NCI-H2029 treated with DMSO at 0.1 percent for 48 hours (cell line): ENCODE results near the gene UFSP1.

Source experiments
- DNase-seq: peaks from one replicate; lab custom pipeline; 2025; lab: John Stamatoyannopoulos, UW

The UFSP1 gene

DNA sequence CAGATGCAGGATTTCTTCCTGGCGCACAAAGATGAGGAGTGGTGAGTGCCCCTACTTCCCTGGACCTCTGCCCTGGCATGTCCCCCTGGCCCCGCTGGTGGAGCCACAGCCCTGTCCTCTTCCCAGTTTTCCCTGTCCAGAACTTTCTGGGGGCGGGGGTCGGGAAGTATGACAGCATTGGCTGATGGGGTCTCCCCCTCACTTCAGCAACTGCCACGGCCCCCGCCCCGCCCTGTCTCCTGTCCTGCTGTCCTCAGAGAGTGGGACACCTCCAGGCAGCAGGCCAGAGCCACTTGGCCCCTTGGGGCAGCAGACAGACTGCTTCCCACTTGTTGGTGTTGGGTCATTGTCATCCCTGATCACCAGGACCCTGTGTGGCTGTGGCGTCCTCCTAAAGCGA lies 7.3 kb downstream of the UFSP1 start:
- DNase-seq, result no peak

DNA sequence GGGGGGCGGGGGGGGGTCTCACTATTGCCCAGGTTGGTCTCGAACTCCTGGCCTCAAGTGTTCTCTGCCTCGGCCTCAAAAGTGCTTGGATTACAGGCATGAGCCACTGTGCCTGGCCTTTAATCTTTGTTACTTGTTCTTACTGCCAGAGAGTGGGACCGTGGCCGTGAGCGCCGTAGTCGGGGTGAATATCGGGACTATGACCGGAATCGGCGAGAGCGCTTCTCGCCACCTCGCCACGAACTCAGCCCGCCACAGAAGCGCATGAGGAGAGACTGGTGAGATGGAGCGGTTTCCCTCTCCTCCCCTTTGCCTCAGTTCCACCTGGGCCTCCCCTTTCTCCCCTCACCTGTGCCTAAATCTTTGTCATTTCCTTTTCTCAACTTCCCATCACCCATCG lies 8.4 kb downstream of the UFSP1 start:
- no peak for DNase-seq

DNA sequence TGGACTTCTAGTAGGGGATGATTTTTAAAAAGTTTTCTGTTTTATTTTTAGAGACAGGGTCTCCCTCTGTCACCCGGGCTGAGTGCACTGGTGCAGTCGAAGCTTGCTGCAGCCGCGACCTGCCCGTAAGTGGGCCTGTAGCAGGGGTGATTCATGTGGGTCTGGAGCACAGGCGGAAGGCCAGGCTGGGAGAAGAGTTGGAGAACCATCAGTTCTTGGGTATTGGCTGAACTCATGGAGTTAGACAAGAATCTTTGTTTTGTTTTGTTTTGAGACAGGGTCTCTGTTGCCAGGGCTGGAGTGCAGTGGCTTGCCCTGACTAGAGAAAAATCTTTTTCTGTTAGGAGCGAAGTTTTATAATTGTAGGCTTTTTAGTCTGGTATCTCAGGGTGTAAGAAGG lies 8.9 kb downstream of the UFSP1 start:
- no peak for DNase-seq

DNA sequence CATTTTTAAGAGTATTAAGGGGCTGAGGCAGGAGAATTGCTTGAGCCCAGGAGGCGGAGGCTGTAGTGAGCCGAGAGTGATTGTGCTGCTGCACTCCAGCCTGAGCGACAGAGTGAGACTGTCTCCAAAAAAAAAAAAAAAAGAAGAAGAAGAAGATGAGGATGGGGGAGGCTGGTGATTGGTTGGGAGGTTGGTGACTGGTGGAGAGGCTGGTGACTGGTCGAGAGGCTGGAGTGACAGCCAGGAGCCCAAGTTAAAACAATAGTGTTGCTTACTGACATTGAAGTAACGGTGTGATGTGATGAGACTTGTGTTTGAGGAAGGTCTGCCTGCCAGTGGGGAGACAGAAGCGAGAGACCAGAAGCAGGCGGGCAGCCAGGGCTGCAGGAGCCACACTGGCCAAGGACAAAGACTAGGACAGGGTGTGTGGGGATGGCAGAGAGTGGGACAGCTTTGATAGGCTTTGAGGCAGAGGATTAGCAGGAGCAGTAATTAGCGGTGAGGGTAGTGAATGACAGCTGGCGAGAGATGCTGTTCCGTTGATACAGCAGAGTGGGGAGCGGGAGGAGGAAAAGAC lies 9.7 kb downstream of the UFSP1 start:
- no peak for DNase-seq

DNA sequence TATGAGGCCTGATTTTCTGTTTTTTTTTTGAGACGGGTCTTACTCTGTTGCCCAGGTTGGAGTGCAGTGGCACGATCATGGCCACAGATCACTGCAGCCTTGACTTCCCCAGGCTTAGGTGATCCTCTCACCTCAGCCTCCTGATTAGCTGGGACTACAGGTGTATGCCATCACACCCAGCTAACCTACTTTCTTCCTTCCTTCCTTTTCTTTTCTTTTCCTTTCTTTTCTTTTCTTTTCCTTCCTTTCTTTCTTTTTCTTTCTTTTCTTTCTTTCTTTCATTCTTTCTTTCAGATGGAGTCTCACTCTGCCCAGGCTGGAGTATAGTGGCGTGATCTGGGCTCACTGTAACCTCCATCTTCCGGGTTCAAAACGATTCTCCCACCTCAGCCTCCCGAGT lies 10.8 kb downstream of the UFSP1 start:
- no peak for DNase-seq

DNA sequence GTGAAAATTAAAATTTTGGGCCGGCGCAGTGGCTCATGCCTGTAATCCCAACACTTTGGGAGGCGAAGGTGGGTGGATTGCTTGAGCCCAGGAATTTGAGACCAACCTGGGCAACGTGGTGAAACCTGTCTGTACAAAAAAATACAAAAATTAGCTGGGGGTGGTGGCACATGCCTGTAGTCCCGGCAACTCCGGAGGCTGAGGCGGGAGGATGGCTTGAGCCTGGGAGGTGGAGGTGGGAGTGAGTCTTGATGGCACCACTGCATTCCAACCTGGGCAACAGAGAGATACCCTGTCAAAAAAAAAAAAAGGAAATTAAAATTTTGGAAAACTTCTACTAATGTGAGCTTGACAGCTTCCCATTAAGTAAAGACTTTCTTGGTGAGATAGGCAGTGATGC lies 11.5 kb downstream of the UFSP1 start:
- no peak for DNase-seq

DNA sequence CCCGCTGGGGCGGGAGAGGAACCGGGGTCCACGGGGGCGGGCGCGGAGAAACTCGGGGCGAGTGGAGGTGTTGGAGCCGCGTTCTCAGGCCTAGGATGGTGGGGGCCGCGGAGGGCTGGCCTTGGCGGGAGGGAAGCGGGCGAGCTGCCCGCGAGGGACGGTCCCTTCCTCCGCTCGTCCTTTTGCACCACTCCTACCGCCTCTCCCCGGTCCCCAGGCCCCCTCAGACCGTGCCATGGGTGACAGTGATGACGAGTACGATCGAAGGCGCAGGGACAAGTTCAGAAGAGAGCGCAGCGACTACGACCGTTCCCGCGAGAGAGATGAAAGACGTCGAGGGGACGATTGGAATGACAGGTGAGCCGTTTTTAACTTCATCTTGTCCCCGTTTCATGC lies 14.2 kb downstream of the UFSP1 start:
- DNase-seq, result no peak

DNA sequence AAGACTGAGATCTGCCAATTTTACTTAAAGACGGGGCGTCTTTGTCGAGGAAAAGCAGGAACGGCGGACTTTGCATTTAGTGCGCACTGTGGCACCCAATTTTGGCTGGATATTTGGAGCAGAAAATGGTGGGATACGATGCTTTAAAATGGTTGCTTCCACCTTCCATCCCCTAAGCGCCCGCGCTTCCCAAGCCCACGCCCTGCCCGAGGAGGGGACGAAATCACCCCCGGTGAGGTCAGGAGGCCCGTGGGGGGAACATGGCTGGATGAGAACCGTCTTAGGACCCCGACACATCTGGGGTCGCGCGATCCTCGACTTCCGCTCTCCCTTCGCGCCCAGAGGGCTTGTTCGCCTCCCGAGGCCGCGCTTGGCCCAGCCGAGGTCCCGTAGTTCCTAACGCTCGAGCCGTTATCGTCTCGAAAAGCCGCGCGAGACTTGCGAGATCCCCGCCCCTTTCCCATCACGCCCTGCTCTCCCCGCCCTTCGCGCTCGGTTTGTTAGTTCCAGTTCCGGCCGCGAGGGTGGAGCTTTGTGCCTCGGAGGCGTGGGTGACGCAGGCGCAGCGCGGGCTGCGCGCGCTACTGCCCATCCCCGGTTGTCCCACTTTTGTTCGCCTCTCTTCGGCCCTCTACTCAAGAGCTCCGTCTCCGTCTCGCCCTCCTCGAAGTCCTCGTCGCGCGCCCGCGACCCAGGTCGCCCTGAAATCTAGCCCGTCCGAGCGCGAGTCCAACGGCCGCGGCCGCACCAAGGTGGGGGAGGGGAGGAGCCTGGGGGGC lies 14.7 kb downstream of the UFSP1 start, which contains the start of gene SRRT:
TSS of gene SRRT (plus strand) at position 527 of the 779 bp plus-strand sequence. CDS start 488 bp downstream, outside the sequence.
- DNase-seq, result peak; percentile 89

DNA sequence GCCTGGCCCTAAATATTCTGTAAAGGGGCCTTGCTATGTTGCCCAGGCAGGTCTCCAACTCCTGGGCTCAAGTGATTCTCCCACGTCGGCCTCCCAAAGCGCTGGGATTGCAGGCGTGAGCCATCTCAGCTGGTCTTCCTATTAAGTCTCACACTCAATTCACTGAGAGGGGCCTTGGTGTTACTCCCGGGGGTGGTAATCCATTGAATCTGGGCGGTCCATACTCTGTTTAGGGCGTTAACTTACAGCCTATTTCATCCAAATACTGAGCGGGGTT lies 15.3 kb downstream of the UFSP1 start:
- DNase-seq, result no peak

DNA sequence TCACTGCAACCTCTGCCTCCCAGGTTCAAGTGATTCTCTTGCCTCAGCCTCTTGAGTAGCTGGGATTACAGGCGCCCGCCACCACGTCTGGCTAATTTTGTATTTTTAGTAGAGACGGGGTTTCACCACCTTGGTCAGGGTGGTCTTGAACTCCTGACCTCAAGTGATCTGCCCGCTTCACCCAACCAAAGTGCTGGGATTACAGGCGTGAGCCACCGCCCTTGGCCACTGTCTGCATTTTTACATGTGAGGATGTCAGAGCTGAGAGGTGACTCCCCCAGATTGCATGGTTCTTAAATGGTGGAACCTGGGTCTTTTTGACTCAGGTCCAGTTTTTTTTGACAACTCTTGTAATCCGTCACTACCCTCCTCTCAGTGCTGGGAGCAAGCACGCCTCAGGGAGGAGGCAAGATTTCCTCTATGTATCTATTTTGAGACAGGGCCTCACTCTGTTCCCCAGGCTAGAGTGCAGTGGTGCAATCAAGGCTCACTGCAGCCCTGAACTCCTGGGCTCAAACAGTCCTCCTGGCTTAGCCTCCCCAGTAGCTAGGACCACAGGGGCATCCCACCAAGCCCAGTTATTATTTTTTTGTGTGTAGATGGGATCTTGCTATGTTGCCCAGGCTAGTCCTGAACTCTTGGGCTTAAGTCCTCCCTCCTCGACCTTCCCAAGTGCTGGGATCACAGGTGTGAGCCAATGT lies 15.8 kb downstream of the UFSP1 start:
- no peak for DNase-seq

DNA sequence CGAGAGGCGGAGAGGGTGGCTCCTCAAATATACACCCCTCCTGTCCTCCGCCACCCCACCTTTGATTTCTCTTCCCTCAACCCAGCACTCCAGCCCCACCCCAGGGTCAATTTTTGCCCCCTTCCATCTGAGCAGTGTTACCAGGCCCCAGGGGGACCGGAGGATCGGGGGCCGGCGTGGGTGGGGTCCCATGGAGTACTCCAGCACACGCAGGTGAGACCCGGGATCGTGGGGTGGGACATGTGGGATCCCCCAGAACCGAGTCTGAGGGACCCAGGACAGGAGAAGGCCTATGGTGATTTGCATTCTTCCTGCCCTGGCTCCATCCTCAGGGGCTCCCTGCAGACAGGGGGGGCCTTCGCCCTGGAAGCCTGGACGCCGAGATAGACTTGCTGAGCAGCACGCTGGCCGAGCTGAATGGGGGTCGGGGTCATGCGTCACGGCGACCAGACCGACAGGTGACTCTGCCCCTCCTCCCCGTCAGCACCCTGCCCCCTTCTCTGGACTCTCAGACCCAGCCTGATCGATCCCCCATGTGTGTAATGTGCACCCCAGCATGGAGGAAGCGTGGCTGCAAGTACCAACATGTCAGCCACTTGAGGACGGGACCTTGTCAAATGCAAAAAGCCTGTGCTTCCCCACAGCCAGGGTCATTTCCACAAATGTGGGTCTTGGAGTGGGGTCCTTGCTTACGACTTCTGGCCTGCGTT lies 21.6 kb downstream of the UFSP1 start:
- DNase-seq, result no peak

DNA sequence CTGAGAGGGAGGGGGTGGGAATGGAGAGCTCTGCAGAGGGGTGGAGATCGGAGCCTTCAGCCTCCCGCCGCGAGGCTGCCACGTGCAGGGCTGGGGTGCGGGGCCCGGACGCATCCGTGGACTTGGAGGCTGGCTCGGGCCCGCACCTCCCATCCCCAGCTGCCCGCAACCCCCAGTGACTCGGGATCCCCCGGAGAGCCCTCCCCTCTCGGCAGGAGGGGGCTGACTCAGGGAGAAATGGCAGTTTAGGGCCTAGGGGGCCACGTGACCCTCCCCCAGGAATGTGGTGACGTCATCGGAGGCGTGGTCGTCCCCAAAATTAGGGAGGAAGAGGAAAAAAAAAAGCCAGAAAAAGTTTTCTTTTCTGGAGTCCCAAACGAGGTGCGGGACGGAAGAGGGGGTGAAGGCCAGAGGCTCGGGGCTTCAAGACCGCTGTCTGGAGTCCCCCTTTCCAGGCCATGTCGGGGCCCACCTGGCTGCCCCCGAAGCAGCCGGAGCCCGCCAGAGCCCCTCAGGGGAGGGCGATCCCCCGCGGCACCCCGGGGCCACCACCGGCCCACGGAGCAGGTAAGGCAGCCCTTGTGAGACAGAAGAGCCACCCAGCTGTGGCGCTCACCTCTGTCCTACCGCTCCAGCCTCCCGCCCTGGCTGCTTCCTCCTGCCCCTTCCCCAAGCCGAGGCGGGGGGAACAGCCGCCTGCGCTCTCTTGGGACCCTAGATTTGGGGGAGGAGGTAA lies 22.3 kb downstream of the UFSP1 start, which contains the start of gene TRIP6:
TSS of gene TRIP6 (plus strand) at position 348 of the 736 bp plus-strand sequence. CDS start at position 459, 111 bp downstream.
- no peak for DNase-seq

DNA sequence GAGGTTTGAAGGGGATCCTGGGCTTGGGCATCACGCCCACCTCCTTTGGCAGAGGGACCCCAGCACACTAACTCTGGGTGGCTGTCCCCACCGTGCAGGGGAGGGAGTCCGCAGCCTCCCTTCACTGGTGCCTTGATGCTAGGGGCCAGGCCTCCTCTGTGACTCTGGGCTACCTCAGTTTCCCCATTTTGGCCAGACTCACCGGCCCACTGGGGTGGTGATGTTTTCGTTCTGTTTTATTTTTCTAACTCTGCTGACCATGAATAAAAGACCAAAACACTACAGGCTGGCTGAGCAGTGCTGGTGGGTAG lies 22.8 kb downstream of the UFSP1 start:
- DNase-seq, result no peak

DNA sequence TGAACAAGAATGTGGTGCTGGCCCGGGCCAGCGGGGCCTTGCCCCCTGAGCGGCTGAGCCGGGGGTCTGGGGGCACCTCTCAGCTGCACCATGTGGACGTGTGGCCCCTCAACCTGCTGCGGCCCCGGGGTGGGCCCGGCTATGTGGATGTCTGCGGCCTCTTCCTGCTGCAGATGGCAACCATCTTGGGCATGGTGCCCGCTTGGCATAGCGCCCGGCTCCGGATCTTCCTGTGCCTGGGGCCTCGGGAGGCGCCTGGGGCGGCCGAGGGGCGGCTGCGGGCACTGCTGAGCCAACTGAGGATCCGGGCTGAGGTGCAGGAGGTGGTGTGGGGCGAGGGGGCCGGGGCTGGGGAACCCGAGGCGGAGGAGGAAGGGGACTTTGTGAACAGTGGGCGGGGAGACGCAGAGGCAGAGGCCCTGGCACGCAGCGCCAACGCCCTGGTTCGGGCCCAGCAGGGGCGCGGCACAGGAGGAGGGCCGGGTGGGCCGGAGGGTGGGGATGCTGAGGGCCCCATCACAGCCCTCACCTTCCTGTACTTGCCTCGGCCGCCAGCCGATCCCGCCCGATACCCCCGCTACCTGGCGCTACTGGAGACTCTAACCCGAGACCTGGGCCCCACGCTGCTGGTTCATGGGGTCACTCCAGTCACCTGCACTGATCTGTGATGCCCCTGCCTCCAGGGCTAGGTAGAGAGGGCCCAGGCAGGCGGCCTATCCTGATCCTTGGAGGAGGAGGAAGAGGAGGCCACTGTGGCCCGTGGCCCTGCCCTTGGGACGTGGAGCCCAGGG lies 23.4 kb downstream of the UFSP1 start:
- peak; percentile 51 for DNase-seq

DNA sequence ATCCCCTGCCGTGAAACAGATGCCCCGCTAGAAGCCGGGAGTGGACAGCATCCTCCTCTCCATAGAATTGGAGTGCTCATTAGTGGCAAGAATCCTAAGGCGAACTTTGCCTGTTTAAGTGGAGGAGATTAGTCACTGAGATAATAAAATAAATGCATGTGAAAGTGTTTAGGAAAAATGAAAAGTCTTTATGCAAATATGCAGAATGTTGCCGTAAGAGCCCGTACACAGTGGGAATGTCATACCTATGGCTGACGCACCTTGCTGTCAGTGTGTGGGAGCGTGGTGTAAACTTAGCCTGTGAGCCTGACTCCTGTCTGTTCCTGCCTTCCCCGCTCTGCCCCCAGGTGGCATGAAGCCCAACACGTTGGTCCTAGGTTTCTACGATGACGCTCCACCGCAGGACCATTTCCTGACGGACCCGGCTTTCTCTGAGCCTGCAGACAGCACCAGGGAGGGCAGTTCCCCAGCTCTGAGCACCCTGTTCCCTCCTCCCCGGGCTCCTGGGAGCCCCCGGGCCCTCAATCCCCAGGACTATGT lies 24.1 kb downstream of the UFSP1 start:
- no peak for DNase-seq

DNA sequence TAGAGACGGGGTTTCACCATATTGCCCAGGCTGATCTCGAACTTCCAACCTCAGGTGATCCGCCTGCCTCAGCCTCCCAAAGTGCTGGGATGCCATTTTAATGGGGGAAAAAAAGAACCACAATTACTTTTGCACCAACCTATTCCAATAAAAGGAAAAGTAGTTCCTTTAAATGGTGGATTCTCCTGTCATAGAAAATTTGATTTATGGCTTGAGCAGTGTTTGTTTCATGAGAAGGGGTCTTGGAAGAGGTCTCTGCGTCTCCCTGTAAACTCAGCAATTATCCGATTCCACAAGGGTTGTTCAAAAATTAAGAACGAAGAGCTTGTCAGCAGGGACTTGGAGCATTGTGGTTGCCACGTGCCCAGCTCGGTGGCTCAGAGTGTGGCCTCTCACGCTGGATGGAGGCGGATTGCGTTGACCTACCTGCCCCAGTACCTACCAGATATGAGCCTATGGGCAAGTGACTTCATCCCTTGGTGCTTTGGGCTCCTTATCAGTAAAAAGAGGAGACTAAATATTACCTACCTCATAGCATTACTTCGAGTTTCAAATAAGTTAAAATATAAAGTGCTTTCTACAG lies 25.2 kb downstream of the UFSP1 start:
- no peak for DNase-seq

DNA sequence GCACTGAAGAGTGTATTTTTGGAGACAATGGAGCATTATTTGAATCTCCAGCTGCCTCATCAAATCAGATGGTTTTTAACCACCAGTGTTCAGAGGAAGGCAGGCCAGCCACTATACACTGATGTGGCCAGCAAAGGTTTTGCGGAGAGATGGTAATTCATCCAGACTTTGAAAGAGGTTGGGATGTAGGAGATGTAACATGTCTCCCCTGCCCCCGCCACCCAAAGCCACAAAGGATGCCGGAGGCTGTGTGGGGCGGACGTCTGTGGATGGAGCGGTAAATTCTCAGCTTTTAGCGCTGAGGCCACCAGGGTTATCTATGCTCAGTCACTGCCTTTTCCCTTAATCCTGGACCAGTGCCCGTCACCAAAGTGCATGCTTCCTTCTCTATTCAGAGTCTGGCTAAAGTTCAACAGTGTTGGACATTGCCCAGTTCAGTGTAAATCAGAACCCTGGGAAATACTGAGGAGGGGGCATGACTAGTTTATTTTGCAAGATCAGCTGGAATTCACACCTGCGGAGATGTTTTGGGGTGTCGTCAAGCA lies 26.0 kb downstream of the UFSP1 start:
- DNase-seq, result no peak

DNA sequence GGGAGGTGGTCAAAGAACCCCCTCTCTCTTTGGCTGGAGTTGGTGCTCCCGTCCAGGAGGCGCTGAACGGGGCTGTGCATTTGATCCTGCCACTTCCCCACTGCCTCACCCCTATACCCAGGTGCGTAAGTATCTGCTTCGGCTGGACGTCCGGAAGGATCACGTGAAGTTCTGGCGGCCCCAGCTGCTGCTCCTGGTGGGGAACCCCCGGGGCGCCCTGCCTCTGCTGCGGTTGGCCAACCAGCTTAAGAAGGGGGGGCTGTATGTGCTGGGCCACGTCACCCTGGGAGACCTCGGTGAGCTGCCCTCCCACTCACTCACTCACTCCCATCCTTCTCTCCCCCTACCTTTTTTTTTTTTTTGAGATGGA lies 27.9 kb downstream of the UFSP1 start:
- no peak for DNase-seq

DNA sequence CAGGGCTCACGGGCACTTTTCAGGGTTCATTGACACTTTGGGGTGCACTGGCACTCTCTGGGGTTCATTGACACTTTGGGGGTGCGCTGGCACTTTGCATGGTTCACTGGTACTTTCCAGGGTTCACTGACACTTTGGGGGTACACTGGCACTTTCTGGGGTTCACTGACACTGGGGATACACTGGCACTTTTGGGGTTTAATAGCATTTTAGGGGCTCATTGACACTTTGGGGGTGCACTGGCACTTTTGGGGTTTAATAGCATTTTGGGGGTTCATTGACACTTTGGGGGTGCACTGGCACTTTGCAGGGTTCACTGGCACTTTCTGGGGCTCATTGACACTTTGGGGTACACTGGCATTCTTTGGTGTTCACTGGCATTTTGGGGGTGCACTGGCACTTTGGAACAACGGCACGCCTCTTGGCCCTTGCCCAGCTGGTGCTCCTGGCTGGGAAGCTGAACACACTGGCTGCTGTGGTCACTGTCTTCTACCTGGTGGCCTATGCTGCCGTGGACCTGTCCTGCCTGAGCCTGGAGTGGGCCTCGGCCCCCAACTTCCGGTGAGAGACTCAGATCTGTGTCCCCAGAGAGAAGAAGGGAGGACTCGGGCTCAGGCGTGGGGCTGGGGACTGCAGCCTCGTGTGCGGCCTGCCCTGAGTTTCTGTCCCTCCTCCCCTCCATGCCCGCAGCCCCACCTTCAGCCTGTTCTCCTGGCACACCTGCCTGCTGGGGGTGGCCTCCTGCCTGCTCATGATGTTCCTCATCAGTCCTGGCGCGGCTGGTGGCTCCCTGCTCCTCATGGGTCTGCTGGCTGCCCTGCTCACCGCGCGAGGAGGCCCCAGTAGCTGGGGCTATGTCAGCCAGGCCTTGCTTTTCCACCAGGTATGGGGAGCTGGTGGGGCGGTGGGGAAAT lies 28.6 kb downstream of the UFSP1 start:
- no peak for DNase-seq
